ENCODE data around the gene UPK3BL2. TPM values are rescaled to one million over a fixed set of nuclear protein-coding genes. Genes with fewer than 3 reads are reported as not detected.
"Not testable (repeated sequence)": the region's sequence is repeated elsewhere in the genome, so short reads cannot be mapped to it uniquely, and the experiment has no call there.

Gene UPK3BL2
- total and polyA plus RNA-seq, 2 of the 13 experiments (the other 11 are each of a cell fraction or from before 2014, with no cell fraction given) = 2.4 to 8.9 TPM

GRCh38 chr7:102511860-102512522, 31.5 kb downstream of the UPK3BL2 start:
- H3K9ac ChIP-seq (ENCODE audit: insufficient read depth, low read depth, low read length); CTCF ChIA-PET (ENCODE audit: low intra/inter-chr PET ratio, low total read pairs); H3K9me3 ChIP-seq (ENCODE audit: low read length); H3K27me3 ChIP-seq (ENCODE audit: control insufficient read depth in 1 of 2, insufficient read depth in 2 of 2, low read length in 2 of 2); H3K4me2 ChIP-seq (ENCODE audit: low read depth, low read length); H2AFZ ChIP-seq (ENCODE audit: low read length); in situ Hi-C loops (cut with HindIII; ENCODE audit: extremely low pct_ligation_motif_present, low pct_unique_long_range_greater_than_20kb); H3K27ac ChIP-seq (ENCODE audit: extremely low read length, insufficient read depth, low read length); H3K4me3 ChIP-seq (replicated peaks in 1 of 3; ENCODE audit: insufficient read depth in 1 of 3, low read depth in 2 of 3, low read length in 3 of 3); POLR2A ChIA-PET; H3K4me1 ChIP-seq (ENCODE audit: insufficient read depth, low read length); H4K20me1 ChIP-seq (ENCODE audit: insufficient read depth, low read length); H3K79me2 ChIP-seq (ENCODE audit: insufficient read depth, low read length); DNase-seq (ENCODE audit: low spot score); FAIRE-seq; intact Hi-C loops (cut with micrococcal nuclease; ENCODE audit: unreplicated experiment); BruUV-seq (replicated peaks); H3K36me3 ChIP-seq (replicated peaks in 1 of 2; ENCODE audit: control insufficient read depth in 1 of 2, insufficient read depth in 2 of 2, low read length in 2 of 2): not testable (repeated sequence)
- ATAC-seq = peak; percentile 62
- WGBS (ENCODE audit: low lambda C conversion rate) = no CpG with 5 or more reads among the region's 30 CpGs

DNA sequence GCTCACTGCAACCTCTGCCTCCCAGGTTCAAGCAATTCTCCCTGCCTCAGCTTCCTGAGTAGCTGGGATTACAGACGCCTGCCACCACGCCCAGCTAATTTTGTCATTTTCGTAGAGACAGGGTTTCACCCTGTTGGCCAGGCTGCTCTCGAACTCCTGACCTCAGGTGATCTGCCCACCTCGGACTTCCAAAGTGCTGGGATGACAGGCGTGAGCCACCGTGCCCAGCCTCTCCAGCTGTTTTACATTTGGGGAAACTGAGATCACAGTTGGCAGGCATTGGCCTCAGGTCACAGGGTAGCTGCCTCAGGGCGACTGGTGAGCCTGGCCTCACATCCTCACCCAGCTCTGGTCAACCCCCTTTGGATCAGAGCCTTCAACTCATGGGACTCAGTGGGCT, 32.9 kb downstream of the UPK3BL2 start:
- H3K27ac ChIP-seq (ENCODE audit: extremely low read length, insufficient read depth, low read length); H2AFZ ChIP-seq (ENCODE audit: low read length); FAIRE-seq; H3K9me3 ChIP-seq (ENCODE audit: low read length); H3K9ac ChIP-seq (ENCODE audit: insufficient read depth, low read depth, low read length); ATAC-seq; DNase-seq (ENCODE audit: low spot score); POLR2A ChIA-PET; H3K4me3 ChIP-seq (replicated peaks in 1 of 3; ENCODE audit: insufficient read depth in 1 of 3, low read depth in 2 of 3, low read length in 3 of 3); intact Hi-C loops (cut with micrococcal nuclease; ENCODE audit: unreplicated experiment); H3K4me2 ChIP-seq (ENCODE audit: low read depth, low read length); H3K36me3 ChIP-seq (replicated peaks in 1 of 2; ENCODE audit: control insufficient read depth in 1 of 2, insufficient read depth in 2 of 2, low read length in 2 of 2); H3K79me2 ChIP-seq (ENCODE audit: insufficient read depth, low read length); in situ Hi-C loops (cut with HindIII; ENCODE audit: extremely low pct_ligation_motif_present, low pct_unique_long_range_greater_than_20kb); CTCF ChIA-PET (ENCODE audit: low intra/inter-chr PET ratio, low total read pairs); BruUV-seq (replicated peaks); H4K20me1 ChIP-seq (ENCODE audit: insufficient read depth, low read length); H3K4me1 ChIP-seq (ENCODE audit: insufficient read depth, low read length); H3K27me3 ChIP-seq (ENCODE audit: control insufficient read depth in 1 of 2, insufficient read depth in 2 of 2, low read length in 2 of 2): not testable (repeated sequence)
- WGBS (ENCODE audit: low lambda C conversion rate) = 56% methylated on average over 6 of the region's 8 CpGs

DNA sequence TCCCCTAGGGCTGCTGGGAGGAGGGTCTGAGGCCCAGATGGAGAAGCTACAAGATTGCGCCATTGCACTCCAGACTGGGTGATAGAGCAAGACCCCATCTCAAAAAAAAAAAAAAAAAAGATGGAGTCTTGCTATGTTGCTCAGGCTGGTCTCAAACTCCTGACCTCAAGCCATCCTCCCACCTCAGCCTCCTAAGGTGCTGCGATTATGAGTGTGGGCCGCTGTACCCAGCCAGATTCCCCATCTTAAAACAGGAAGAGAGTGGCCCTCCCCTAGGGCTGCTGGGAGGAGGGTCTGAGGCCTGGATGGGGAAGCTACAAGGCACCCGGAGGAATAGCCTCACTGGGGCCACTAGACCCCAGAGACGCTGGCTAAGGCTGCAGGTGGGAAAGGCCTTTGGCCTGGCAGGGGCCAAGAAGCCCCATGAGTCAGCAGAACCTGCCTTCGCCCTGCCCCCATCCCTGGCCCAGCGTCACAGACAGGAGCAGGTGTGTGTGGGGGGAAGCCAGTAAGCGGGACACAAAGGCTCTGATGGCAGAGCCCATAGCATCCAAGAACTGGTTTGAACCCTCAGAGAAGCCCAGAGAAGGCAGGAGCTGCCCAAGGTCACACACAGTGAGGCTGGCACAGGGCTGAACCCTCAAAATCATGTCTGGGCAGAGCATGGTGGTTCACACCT, 35.9 kb downstream of the UPK3BL2 start:
- H3K36me3 ChIP-seq (replicated peaks in 1 of 2; ENCODE audit: control insufficient read depth in 1 of 2, insufficient read depth in 2 of 2, low read length in 2 of 2); CTCF ChIA-PET (ENCODE audit: low intra/inter-chr PET ratio, low total read pairs); H3K79me2 ChIP-seq (ENCODE audit: insufficient read depth, low read length); H3K27ac ChIP-seq (ENCODE audit: extremely low read length, insufficient read depth, low read length); H3K9me3 ChIP-seq (ENCODE audit: low read length); H2AFZ ChIP-seq (ENCODE audit: low read length); POLR2A ChIA-PET; FAIRE-seq; H3K9ac ChIP-seq (ENCODE audit: insufficient read depth, low read depth, low read length); H3K4me3 ChIP-seq (replicated peaks in 1 of 3; ENCODE audit: insufficient read depth in 1 of 3, low read depth in 2 of 3, low read length in 3 of 3); DNase-seq (ENCODE audit: low spot score); H3K27me3 ChIP-seq (ENCODE audit: control insufficient read depth in 1 of 2, insufficient read depth in 2 of 2, low read length in 2 of 2); H4K20me1 ChIP-seq (ENCODE audit: insufficient read depth, low read length); in situ Hi-C loops (cut with HindIII; ENCODE audit: extremely low pct_ligation_motif_present, low pct_unique_long_range_greater_than_20kb); H3K4me2 ChIP-seq (ENCODE audit: low read depth, low read length); intact Hi-C loops (cut with micrococcal nuclease; ENCODE audit: unreplicated experiment); ATAC-seq; BruUV-seq (replicated peaks); H3K4me1 ChIP-seq (ENCODE audit: insufficient read depth, low read length): not testable (repeated sequence)
- WGBS (ENCODE audit: low lambda C conversion rate) = 89% methylated on average over 3 of the region's 8 CpGs

GRCh38 chr7:102505298-102506185, 38.0 kb downstream of the UPK3BL2 start:
- H3K4me1 ChIP-seq (ENCODE audit: insufficient read depth, low read length); H3K27ac ChIP-seq (ENCODE audit: extremely low read length, insufficient read depth, low read length): not testable (repeated sequence)

More at GRCh38 chr7:102505298-102506185, 38.0 kb downstream of the UPK3BL2 start:
- H3K9ac ChIP-seq (ENCODE audit: insufficient read depth, low read depth, low read length); H3K36me3 ChIP-seq (replicated peaks in 1 of 2; ENCODE audit: control insufficient read depth in 1 of 2, insufficient read depth in 2 of 2, low read length in 2 of 2); H2AFZ ChIP-seq (ENCODE audit: low read length); H3K27me3 ChIP-seq (ENCODE audit: control insufficient read depth in 1 of 2, insufficient read depth in 2 of 2, low read length in 2 of 2); in situ Hi-C loops (cut with HindIII; ENCODE audit: extremely low pct_ligation_motif_present, low pct_unique_long_range_greater_than_20kb); FAIRE-seq; DNase-seq (ENCODE audit: low spot score); intact Hi-C loops (cut with micrococcal nuclease; ENCODE audit: unreplicated experiment); H3K79me2 ChIP-seq (ENCODE audit: insufficient read depth, low read length); H3K9me3 ChIP-seq (ENCODE audit: low read length); H3K4me3 ChIP-seq (replicated peaks in 1 of 3; ENCODE audit: insufficient read depth in 1 of 3, low read depth in 2 of 3, low read length in 3 of 3); H3K4me2 ChIP-seq (ENCODE audit: low read depth, low read length); POLR2A ChIA-PET; H4K20me1 ChIP-seq (ENCODE audit: insufficient read depth, low read length); BruUV-seq (replicated peaks); CTCF ChIA-PET (ENCODE audit: low intra/inter-chr PET ratio, low total read pairs): not testable (repeated sequence)
- WGBS (ENCODE audit: low lambda C conversion rate) = 65% methylated on average over 5 of the region's 24 CpGs
- ATAC-seq = peak; percentile 39

Data from HepG2 (cell line).